Ovary (tissue), 3 donors: Measurements from ENCODE around the gene AFAP1L2.

Experiments used
- CTCF ChIP-seq, 3 donors: fragments of 450-650 bp in 2 of 3; fragments of 200-600 bp in 1 of 3; IDR thresholded peaks; one replicate each; pipeline versions ENCODE4 v1.5.1 to v1.8.0; 2016 to 2022; ENCODE audit warnings: antibody characterized with exemption in 3 of 3, mild to moderate bottlenecking in 1 of 3
- EP300 ChIP-seq: sonication (generic); formaldehyde crosslinking; IDR thresholded peaks from one replicate; pipeline ENCODE4 v1.6.1; 2017; ENCODE audit warnings: antibody characterized with exemption
- POLR2A ChIP-seq: fragments of 450-650 bp; IDR thresholded peaks from one replicate; pipeline ENCODE4 v1.6.1; 2017; ENCODE audit warnings: antibody characterized with exemption, mild to moderate bottlenecking, moderate library complexity
- donor health status: DM: no; HTN: no; CAD: no.

GRCh38 chr10:114393482-114393881, 10.8 kb downstream of the AFAP1L2 start:
- TF ChIP-seq POLR2A (no peak), CTCF (IDR thresholded peaks at IDR 0.05) (no peak), EP300 (no peak)
